Liver (tissue), 10 donors: ENCODE measurements around the gene PATJ. TPM values are rescaled to one million over a fixed set of nuclear protein-coding genes. Genes with fewer than 3 reads are reported as not detected.

ENCODE experiments used
- DNase-seq: peaks from one replicate; pipeline ENCODE4 v3.0.0-alpha.2; 2017; ENCODE audit warnings: low spot score
- H3K27ac ChIP-seq, 2 donors: one replicate each; pipeline ENCODE4 v1.7.0; 2013; ENCODE audit warnings: inconsistent platforms in 2 of 2, low read length in 2 of 2, control low read depth in 1 of 2, low read depth in 1 of 2, mild to moderate bottlenecking in 1 of 2
- H3K27me3 ChIP-seq, 4 donors: one replicate each; pipeline versions ENCODE4 v1.6.1 to v1.7.0; 2013; ENCODE audit warnings: low read length in 3 of 4, inconsistent platforms in 1 of 4, mild to moderate bottlenecking in 1 of 4, moderate library complexity in 1 of 4; ENCODE audit not compliant: control insufficient read depth in 4 of 4, insufficient read depth in 4 of 4
- H3K36me3 ChIP-seq, 4 donors: one replicate each; pipeline versions ENCODE4 v1.6.1 to v1.7.0; 2013; ENCODE audit warnings: low read length in 3 of 4, mild to moderate bottlenecking in 3 of 4, low read depth in 1 of 4, moderate library complexity in 1 of 4; ENCODE audit not compliant: control insufficient read depth in 4 of 4, insufficient read depth in 3 of 4
- H3K4me1 ChIP-seq, 4 donors: one replicate each; pipeline versions ENCODE4 v1.6.1 to v1.7.0; 2013; ENCODE audit warnings: low read length in 3 of 4, mild to moderate bottlenecking in 3 of 4, moderate library complexity in 1 of 4; ENCODE audit not compliant: control insufficient read depth in 4 of 4, insufficient read depth in 4 of 4
- H3K4me3 ChIP-seq, 3 donors: one replicate each; pipeline versions ENCODE4 v1.6.1 to v1.7.0; 2013; ENCODE audit warnings: low read length in 3 of 3, control low read depth in 1 of 3, low read depth in 1 of 3, mild to moderate bottlenecking in 1 of 3
- H3K9ac ChIP-seq, 2 donors: one replicate each; pipeline ENCODE4 v1.7.0; 2013; ENCODE audit warnings: low read length in 2 of 2, mild to moderate bottlenecking in 2 of 2, moderate library complexity in 2 of 2, control low read depth in 1 of 2, low read depth in 1 of 2
- H3K9me3 ChIP-seq, 4 donors: one replicate each; pipeline versions ENCODE4 v1.6.1 to v1.7.0; 2013; ENCODE audit warnings: low read length in 3 of 4; ENCODE audit not compliant: control insufficient read depth in 4 of 4
- FOXA1 ChIP-seq: IDR thresholded peaks from 2 replicates; pipeline ENCODE4 v1.6.1; 2016; ENCODE audit warnings: antibody characterized with exemption
- GABPA ChIP-seq, 2 donors: IDR thresholded peaks in 1 of 2; conservative IDR thresholded peaks in 1 of 2; 2 replicates each; pipeline ENCODE4 v1.6.1; 2016; ENCODE audit warnings: antibody characterized with exemption in 2 of 2, mild to moderate bottlenecking in 1 of 2, moderate library complexity in 1 of 2
- HNF4G ChIP-seq: IDR thresholded peaks from 2 replicates; pipeline ENCODE4 v1.6.1; 2016; ENCODE audit warnings: antibody characterized with exemption
- WGBS: extraction: QIAGEN DNeasy Blood & Tissue Kit; methylation state at CpG from one replicate; pipeline ENCODE4 v1.1.7; 2013; 5-methylcytosine and 5-hydroxymethylcytosine counted together
- polyA plus RNA-seq, 2 donors: library from polyadenylated mRNA; stranded (reverse) in 1 of 2; unstranded in 1 of 2; fragments of 200-250 nt in 1 of 2; fragments of >200 nt in 1 of 2; fragmentation: Nextera tagmentation in 1 of 2; extraction: Ambion mirVana in 1 of 2; gene quantifications; one replicate each; pipeline versions ENCODE4 v1.2.1 to v1.2.3, GENCODE V29; 2013 to 2015
- small RNA-seq: library from RNA; depleted of rRNA; stranded (forward); fragments of <200 nt; gene quantifications from one replicate; pipeline ENCODE3, GENCODE V24; 2014
- total RNA-seq, 2 donors: library from RNA; depleted of rRNA; stranded (reverse); fragments of >200 nt; gene quantifications; one replicate each; pipeline ENCODE4 v1.2.3, GENCODE V29; 2014
- TF ChIP-seq, protein P1 (sequence below): IDR thresholded peaks from 2 replicates; pipeline ENCODE4 v1.6.1; 2016; ENCODE audit warnings: antibody characterized with exemption, mild to moderate bottlenecking
- donor health status: healthy.
- donor health status: healthy.
- donor health status: healthy.
- donor health status: healthy.
- donor health status: healthy.

The PATJ gene
- total and polyA plus RNA-seq, 4 donors, result 5.7 to 29.8 (median 9.0) TPM

DNA sequence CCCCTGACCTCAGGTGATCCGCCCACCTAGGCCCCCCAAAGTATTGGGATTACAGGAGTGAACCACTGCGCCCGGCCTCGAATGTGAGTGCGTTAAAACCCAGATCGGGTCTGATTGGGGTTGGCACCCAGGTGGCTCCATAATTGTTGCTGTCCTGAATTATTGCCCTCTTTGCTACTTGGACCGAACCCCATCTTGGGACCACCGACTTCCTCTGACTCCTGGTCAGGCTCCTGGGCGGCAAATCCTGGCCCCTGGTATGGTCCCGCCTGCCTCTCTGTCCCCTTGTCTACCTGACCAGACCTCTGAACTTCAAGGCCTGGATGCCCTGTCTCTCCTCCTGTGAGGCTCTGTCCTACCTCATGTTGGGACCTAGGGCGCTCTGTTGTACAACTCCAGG, 485.2 kb downstream of the PATJ start:
- whole genome bisulfite sequencing, result 82% methylated on average over 11 of the region's 11 CpGs

More for the DNA sequence above, 485.2 kb downstream of the PATJ start:
- TF ChIP-seq FOXA1 (no peak), HNF4G (no peak), GABPA (IDR thresholded peaks at IDR 0.05 in 1 of 2, conservative IDR thresholded peaks at IDR 0.05 in 1 of 2) (no peak)
- TF ChIP-seq, protein P1, sequence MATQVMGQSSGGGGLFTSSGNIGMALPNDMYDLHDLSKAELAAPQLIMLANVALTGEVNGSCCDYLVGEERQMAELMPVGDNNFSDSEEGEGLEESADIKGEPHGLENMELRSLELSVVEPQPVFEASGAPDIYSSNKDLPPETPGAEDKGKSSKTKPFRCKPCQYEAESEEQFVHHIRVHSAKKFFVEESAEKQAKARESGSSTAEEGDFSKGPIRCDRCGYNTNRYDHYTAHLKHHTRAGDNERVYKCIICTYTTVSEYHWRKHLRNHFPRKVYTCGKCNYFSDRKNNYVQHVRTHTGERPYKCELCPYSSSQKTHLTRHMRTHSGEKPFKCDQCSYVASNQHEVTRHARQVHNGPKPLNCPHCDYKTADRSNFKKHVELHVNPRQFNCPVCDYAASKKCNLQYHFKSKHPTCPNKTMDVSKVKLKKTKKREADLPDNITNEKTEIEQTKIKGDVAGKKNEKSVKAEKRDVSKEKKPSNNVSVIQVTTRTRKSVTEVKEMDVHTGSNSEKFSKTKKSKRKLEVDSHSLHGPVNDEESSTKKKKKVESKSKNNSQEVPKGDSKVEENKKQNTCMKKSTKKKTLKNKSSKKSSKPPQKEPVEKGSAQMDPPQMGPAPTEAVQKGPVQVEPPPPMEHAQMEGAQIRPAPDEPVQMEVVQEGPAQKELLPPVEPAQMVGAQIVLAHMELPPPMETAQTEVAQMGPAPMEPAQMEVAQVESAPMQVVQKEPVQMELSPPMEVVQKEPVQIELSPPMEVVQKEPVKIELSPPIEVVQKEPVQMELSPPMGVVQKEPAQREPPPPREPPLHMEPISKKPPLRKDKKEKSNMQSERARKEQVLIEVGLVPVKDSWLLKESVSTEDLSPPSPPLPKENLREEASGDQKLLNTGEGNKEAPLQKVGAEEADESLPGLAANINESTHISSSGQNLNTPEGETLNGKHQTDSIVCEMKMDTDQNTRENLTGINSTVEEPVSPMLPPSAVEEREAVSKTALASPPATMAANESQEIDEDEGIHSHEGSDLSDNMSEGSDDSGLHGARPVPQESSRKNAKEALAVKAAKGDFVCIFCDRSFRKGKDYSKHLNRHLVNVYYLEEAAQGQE, result no peak
- Histone ChIP-seq H3K4me1 (no peaks in the 10 kb centered on the region), H3K36me3 (no peaks in the 10 kb centered on the region), H3K9ac (no peak overlapping the region), H3K27ac (no peak overlapping the region), H3K27me3 (no peaks in the 10 kb centered on the region), H3K9me3 (no peaks in the 10 kb centered on the region), H3K4me3 (no peak overlapping the region)
- no peak for DNase-seq

Small RNA genes within 50 kb of the gene (small RNA-seq; reads per million reads assigned to genes)
- gene LAMTOR5P1 (not detected), gene MIR3116-1 (not detected), gene RN7SL180P (not detected), gene RNU6-1177P (not detected), gene RNU6-414P (not detected)

Other genes starting within 250 kb of the PATJ start
- 10 to 100 TPM; 21.7 to 33.4 TPM for gene TM2D1, start 17.3 kb upstream of the PATJ start, total RNA-seq
- gene TM2D1, start 17.3 kb upstream of the PATJ start, polyA plus RNA-seq, result 10 to 100 TPM; 13.7 to 29.8 TPM